ENCODE results near the gene PPP3CA. TPM values are rescaled to one million over a fixed set of nuclear protein-coding genes. Genes with fewer than 3 reads are reported as not detected.
A peak's percentile ranks its signal among the peaks of the same experiment; 100 is the strongest.
"Not testable (repeated sequence)": the region's sequence is repeated elsewhere in the genome, so short reads cannot be mapped to it uniquely, and the experiment has no call there.

Gene PPP3CA
- total and polyA plus RNA-seq, 3 experiments from 2014 or later: 6.9 to 30.7 (median 30.0) TPM

DNA sequence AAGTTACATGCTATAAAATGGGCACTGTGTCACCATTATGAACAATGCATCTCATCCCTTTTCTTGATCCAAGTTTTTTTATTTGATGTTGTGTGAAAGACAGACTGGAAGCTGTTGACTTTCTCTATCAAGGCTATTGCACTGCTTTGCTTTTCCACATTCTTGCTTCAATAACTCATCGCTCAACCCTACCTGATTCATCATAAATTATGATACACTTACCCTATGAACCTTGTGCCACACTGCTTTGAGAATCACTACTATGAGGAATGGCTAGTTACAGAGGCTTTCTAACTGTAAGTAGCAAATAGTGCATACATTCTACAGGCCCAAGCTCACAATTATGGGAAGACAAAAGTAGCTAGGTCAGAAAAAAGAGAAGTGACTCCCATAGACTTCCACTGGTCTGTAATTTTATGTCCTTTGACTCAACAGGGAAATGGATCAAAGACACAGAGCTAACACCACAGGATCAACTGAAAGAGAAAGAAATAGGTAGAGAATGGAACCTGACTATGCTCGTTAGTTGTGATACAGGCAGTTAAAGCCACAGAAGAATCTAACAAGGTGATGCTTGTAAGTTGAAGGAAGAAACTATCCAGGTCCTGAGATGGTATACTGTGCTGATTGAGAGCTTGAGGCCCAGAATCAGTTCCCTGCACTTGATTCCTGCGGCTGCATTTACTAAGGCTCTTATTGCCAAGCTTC lies 163.5 kb downstream of the PPP3CA start:
- Histone ChIP-seq H3K27me3 (ENCODE audit: insufficient read depth, low read length, poor library complexity, severe bottlenecking) (no peaks in the 10 kb centered on the region), H3K4me3 (ENCODE audit: low read length) (no peak overlapping the region), H3K9me3 (ENCODE audit: low read length) (no peaks in the 10 kb centered on the region), H3K36me3 (ENCODE audit: insufficient read depth, low read length) (no peaks in the 10 kb centered on the region), H3K4me1 (ENCODE audit: insufficient read depth, low read length) (no peaks in the 10 kb centered on the region), H3K27ac (ENCODE audit: low read depth, low read length) (no peak overlapping the region)
- ChIA-PET POLR2A (no interaction called here), CTCF (interaction anchor here (1.1 kb wide), 1 partner anchor 9 kb away, joined by 3 read pairs; no protein-coding TSS in a partner anchor)
- DNase-seq: no peak
- Mint-ChIP-seq H3K36me3 (peaks cover 13 to 16% (median 16%) of the 10 kb centered on the region in 3 donors), H3K4me1 (peaks cover 33 to 53% (median 37%) of the 10 kb centered on the region in 3 donors), H3K9me3 (no peaks in the 10 kb centered on the region), H3K27ac (peak overlapping the region in 1 of 8 donors; percentile 8), H3K4me3 (no peak overlapping the region), H3K27me3 (peaks cover 0 to 1% of the 10 kb centered on the region in 2 donors)

DNA sequence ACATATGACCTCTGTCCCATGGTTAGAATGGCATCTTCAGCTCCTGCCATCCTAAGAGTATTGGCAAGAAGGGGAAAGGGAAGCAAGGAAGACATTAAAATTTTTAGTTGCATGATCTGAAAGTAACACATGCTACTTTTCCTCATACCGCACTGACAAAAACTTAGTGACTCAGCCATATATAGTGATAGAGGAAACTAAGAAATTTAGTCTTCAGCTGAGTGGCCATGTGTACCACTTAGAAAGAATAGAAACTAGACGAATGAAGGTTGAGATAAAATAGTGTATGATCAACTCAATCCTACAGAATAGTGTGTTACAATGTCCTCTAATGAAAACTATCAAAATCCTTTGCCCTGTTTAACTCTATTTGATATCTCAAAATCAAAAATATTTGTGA lies 164.1 kb downstream of the PPP3CA start:
- DNase-seq: no peak
- no peaks in the 10 kb centered on the region for H3K9me3 Mint-ChIP-seq
- ChIA-PET POLR2A (no interaction called here), CTCF (no interaction called here)
- H3K4me3 Mint-ChIP-seq: no peak overlapping the region
- H3K36me3 Mint-ChIP-seq: peaks cover 13 to 16% (median 16%) of the 10 kb centered on the region in 3 donors
- H3K27ac ChIP-seq (ENCODE audit: low read depth, low read length): no peak overlapping the region
- peaks cover 0 to 1% of the 10 kb centered on the region in 2 donors for H3K27me3 Mint-ChIP-seq
- H3K9me3 ChIP-seq (ENCODE audit: low read length): no peaks in the 10 kb centered on the region
- no peaks in the 10 kb centered on the region for H3K4me1 ChIP-seq (ENCODE audit: insufficient read depth, low read length)
- H3K27ac Mint-ChIP-seq: peak overlapping the region in 1 of 8 donors; percentile 43
- peaks cover 35 to 53% (median 37%) of the 10 kb centered on the region in 3 donors for H3K4me1 Mint-ChIP-seq
- H3K27me3 ChIP-seq (ENCODE audit: insufficient read depth, low read length, poor library complexity, severe bottlenecking): no peaks in the 10 kb centered on the region
- H3K36me3 ChIP-seq (ENCODE audit: insufficient read depth, low read length): no peaks in the 10 kb centered on the region
- H3K4me3 ChIP-seq (ENCODE audit: low read length): no peak overlapping the region

GRCh38 chr4:101182688-101183087 lies 164.6 kb downstream of the PPP3CA start:
- H3K9me3 ChIP-seq (ENCODE audit: low read length); H3K4me3 Mint-ChIP-seq; H3K27me3 Mint-ChIP-seq; H3K27me3 ChIP-seq (ENCODE audit: insufficient read depth, low read length, poor library complexity, severe bottlenecking); H3K4me1 ChIP-seq (ENCODE audit: insufficient read depth, low read length); H3K9me3 Mint-ChIP-seq; DNase-seq; H3K4me3 ChIP-seq (ENCODE audit: low read length); H3K36me3 ChIP-seq (ENCODE audit: insufficient read depth, low read length); H3K27ac ChIP-seq (ENCODE audit: low read depth, low read length); CTCF ChIA-PET; POLR2A ChIA-PET; H3K27ac Mint-ChIP-seq: not testable (repeated sequence)
- Mint-ChIP-seq H3K36me3 (peaks cover 13 to 16% (median 16%) of the 10 kb centered on the region in 3 donors), H3K4me1 (peaks cover 29 to 53% (median 32%) of the 10 kb centered on the region in 3 donors)

DNA sequence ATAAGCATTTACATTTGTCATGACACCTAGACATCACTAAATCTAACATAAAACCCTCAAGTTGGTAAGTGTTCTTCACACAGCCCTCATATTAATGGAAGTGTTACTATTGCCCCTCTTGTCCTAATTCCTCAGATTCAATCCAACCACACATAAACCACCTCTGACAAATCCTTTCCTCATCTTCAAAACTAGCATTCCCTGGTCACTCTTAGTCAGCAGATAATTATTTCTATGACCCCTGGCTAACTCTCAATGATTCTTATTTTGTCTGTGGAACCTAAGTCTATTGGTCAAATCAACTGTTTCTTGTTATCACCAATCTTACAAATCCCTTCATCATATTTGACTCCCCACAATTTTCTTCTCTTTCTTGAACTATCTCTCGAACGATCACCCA lies 168.6 kb downstream of the PPP3CA start:
- no peaks in the 10 kb centered on the region for H3K9me3 ChIP-seq (ENCODE audit: low read length)
- Mint-ChIP-seq H3K27ac (peak overlapping the region in 1 of 8 donors; percentile 23), H3K36me3 (peaks cover 13 to 15% (median 14%) of the 10 kb centered on the region in 3 donors), H3K27me3 (peaks cover 0 to 1% of the 10 kb centered on the region in 2 donors), H3K4me3 (no peak overlapping the region), H3K4me1 (peaks cover 32 to 57% (median 38%) of the 10 kb centered on the region in 3 donors), H3K9me3 (no peaks in the 10 kb centered on the region)
- CTCF ChIA-PET: no interaction called here
- no peak overlapping the region for H3K4me3 ChIP-seq (ENCODE audit: low read length)
- no peak for DNase-seq
- H3K4me1 ChIP-seq (ENCODE audit: insufficient read depth, low read length): no peaks in the 10 kb centered on the region
- H3K27ac ChIP-seq (ENCODE audit: low read depth, low read length): no peak overlapping the region
- POLR2A ChIA-PET: no interaction called here
- no peaks in the 10 kb centered on the region for H3K36me3 ChIP-seq (ENCODE audit: insufficient read depth, low read length)
- no peaks in the 10 kb centered on the region for H3K27me3 ChIP-seq (ENCODE audit: insufficient read depth, low read length, poor library complexity, severe bottlenecking)

- H3K4me1 Mint-ChIP-seq: peaks cover 25 to 55% (median 30%) of the 10 kb centered on the region in 3 donors
- H3K9me3 ChIP-seq (ENCODE audit: low read length): no peaks in the 10 kb centered on the region
- H3K36me3 Mint-ChIP-seq: peaks cover 2% of the 10 kb centered on the region in 3 donors
- H3K9me3 Mint-ChIP-seq: no peaks in the 10 kb centered on the region
- H3K4me3 Mint-ChIP-seq: no peak overlapping the region
- ChIA-PET CTCF (no interaction called here), POLR2A (no interaction called here)
- H3K27ac ChIP-seq (ENCODE audit: low read depth, low read length): no peak overlapping the region
- H3K27me3 Mint-ChIP-seq: peaks cover 0 to 1% of the 10 kb centered on the region in 2 donors
- H3K27ac Mint-ChIP-seq: peak overlapping the region in 1 of 8 donors; percentile 11
- no peak for DNase-seq
- no peaks in the 10 kb centered on the region for H3K27me3 ChIP-seq (ENCODE audit: insufficient read depth, low read length, poor library complexity, severe bottlenecking)
- no peak overlapping the region for H3K4me3 ChIP-seq (ENCODE audit: low read length)
- H3K36me3 ChIP-seq (ENCODE audit: insufficient read depth, low read length): no peaks in the 10 kb centered on the region
- no peaks in the 10 kb centered on the region for H3K4me1 ChIP-seq (ENCODE audit: insufficient read depth, low read length)
These were observed 170.2 kb downstream of the PPP3CA start for GRCh38 chr4:101177154-101177553.

- no peak overlapping the region for H3K4me3 ChIP-seq (ENCODE audit: low read length)
- Mint-ChIP-seq H3K36me3 (no peaks in the 10 kb centered on the region), H3K4me1 (peaks cover 23 to 59% (median 30%) of the 10 kb centered on the region in 3 donors), H3K27me3 (no peaks in the 10 kb centered on the region), H3K9me3 (no peaks in the 10 kb centered on the region), H3K27ac (peak overlapping the region in 4 of 8 donors; percentile 13 to 42 (median 18)), H3K4me3 (peak overlapping the region in 1 of 7 donors; percentile 6)
- DNase-seq: no peak
- no peaks in the 10 kb centered on the region for H3K4me1 ChIP-seq (ENCODE audit: insufficient read depth, low read length)
- no peaks in the 10 kb centered on the region for H3K36me3 ChIP-seq (ENCODE audit: insufficient read depth, low read length)
- H3K9me3 ChIP-seq (ENCODE audit: low read length): no peaks in the 10 kb centered on the region
- ChIA-PET CTCF (interaction anchor here (1.0 to 1.5 kb wide), 2 partner anchors 14 to 554 kb away, joined by 3 read pairs; no protein-coding TSS in a partner anchor), POLR2A (no interaction called here)
- no peak overlapping the region for H3K27ac ChIP-seq (ENCODE audit: low read depth, low read length)
- no peaks in the 10 kb centered on the region for H3K27me3 ChIP-seq (ENCODE audit: insufficient read depth, low read length, poor library complexity, severe bottlenecking)
These were observed 171.2 kb downstream of the PPP3CA start for GRCh38 chr4:101175896-101176676.

DNA sequence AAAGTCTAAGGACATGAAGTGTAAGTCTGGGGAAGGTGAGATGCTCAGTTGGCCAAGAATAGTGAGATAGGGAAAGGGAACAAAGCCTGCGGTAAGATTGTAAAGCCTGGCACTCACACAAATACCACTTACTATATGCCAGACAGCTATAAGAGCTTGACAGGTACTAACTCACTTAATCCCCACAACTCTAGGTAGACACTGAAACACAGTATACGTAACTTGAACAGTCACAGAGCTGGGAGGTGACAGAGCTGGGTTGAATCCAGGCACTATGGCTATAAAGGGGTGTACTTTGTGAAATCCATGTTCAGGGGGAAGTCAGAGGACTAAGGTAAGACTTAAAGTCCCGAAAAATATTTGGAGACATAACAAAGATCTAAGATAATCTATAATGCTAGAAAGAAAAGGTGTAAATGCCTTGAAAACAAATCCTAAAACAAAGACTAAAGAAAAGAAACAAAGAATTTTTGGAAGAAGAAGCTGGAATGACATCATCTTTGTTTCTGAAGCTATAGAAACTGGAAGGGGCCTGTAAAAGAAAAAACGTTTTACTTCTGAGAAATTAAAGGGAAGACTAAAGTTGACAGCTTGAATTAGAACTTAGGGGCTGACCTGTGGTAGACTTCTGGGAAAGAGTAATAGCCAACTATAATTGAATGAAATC lies 172.5 kb downstream of the PPP3CA start:
- Mint-ChIP-seq H3K36me3 (no peaks in the 10 kb centered on the region), H3K27ac (peak overlapping the region in 1 of 8 donors; percentile 0), H3K9me3 (no peaks in the 10 kb centered on the region), H3K27me3 (no peaks in the 10 kb centered on the region), H3K4me1 (peaks cover 26 to 58% (median 38%) of the 10 kb centered on the region in 3 donors), H3K4me3 (no peak overlapping the region)
- no peaks in the 10 kb centered on the region for H3K4me1 ChIP-seq (ENCODE audit: insufficient read depth, low read length)
- no peaks in the 10 kb centered on the region for H3K27me3 ChIP-seq (ENCODE audit: insufficient read depth, low read length, poor library complexity, severe bottlenecking)
- H3K4me3 ChIP-seq (ENCODE audit: low read length): no peak overlapping the region
- POLR2A ChIA-PET: no interaction called here
- H3K9me3 ChIP-seq (ENCODE audit: low read length): no peaks in the 10 kb centered on the region
- no peak for DNase-seq
- H3K27ac ChIP-seq (ENCODE audit: low read depth, low read length): no peak overlapping the region
- CTCF ChIA-PET: interaction anchor here (0.8 to 1.5 kb wide), 2 partner anchors 10 to 12 kb away, joined by 3 read pairs; no protein-coding TSS in a partner anchor
- no peaks in the 10 kb centered on the region for H3K36me3 ChIP-seq (ENCODE audit: insufficient read depth, low read length)

GRCh38 chr4:101172369-101172768 lies 175.0 kb downstream of the PPP3CA start:
- Histone ChIP-seq H3K36me3 (ENCODE audit: insufficient read depth, low read length) (no peaks in the 10 kb centered on the region), H3K9me3 (ENCODE audit: low read length) (no peaks in the 10 kb centered on the region), H3K4me1 (ENCODE audit: insufficient read depth, low read length) (no peaks in the 10 kb centered on the region), H3K27ac (ENCODE audit: low read depth, low read length) (no peak overlapping the region), H3K27me3 (ENCODE audit: insufficient read depth, low read length, poor library complexity, severe bottlenecking) (no peaks in the 10 kb centered on the region), H3K4me3 (ENCODE audit: low read length) (no peak overlapping the region)
- no peak overlapping the region for H3K4me3 Mint-ChIP-seq
- H3K36me3 Mint-ChIP-seq: no peaks in the 10 kb centered on the region
- peaks cover 18 to 42% (median 27%) of the 10 kb centered on the region in 3 donors for H3K4me1 Mint-ChIP-seq
- H3K9me3 Mint-ChIP-seq: no peaks in the 10 kb centered on the region
- no peaks in the 10 kb centered on the region for H3K27me3 Mint-ChIP-seq
- ChIA-PET POLR2A (no interaction called here), CTCF (no interaction called here)
- no peak overlapping the region for H3K27ac Mint-ChIP-seq
- DNase-seq: no peak
